DMS114 treated with DMSO at 0.1 percent for 48 hours (cell line): ENCODE data around the gene CDK11A.
"Not testable (repeated sequence)": the region's sequence is repeated elsewhere in the genome, so short reads cannot be mapped to it uniquely, and the experiment has no call there.

Experiments
- DNase-seq: peaks from one replicate; lab custom pipeline; 2025; ENCODE audit not compliant: unreplicated experiment; lab: John Stamatoyannopoulos, UW

CDK11A gene

GRCh38 chr1:1684031-1684681 is 40.0 kb downstream of the CDK11A start:
- DNase-seq = no peak

- DNase-seq = no peak
Measured at GRCh38 chr1:1683104-1683905, 40.9 kb downstream of the CDK11A start.

GRCh38 chr1:1680912-1681273 is 43.3 kb downstream of the CDK11A start:
- DNase-seq = no peak

GRCh38 chr1:1680031-1680911 is 43.9 kb downstream of the CDK11A start:
- DNase-seq = no peak

GRCh38 chr1:1678581-1679380 is 45.4 kb downstream of the CDK11A start:
- DNase-seq = no peak

GRCh38 chr1:1677718-1678580 is 46.2 kb downstream of the CDK11A start:
- no peak for DNase-seq

- not testable (repeated sequence) for DNase-seq
Measured at GRCh38 chr1:1676087-1676486, 48.1 kb downstream of the CDK11A start.

- DNase-seq = not testable (repeated sequence)
Measured at GRCh38 chr1:1675218-1675617, 48.9 kb downstream of the CDK11A start.

GRCh38 chr1:1674806-1675205 is 49.4 kb downstream of the CDK11A start:
- not testable (repeated sequence) for DNase-seq

GRCh38 chr1:1672181-1672965 is 51.8 kb downstream of the CDK11A start:
- no peak for DNase-seq

GRCh38 chr1:1671365-1672119 is 52.6 kb downstream of the CDK11A start:
- DNase-seq = no peak

GRCh38 chr1:1670866-1671265 is 53.3 kb downstream of the CDK11A start:
- DNase-seq = no peak

GRCh38 chr1:1669468-1670440 is 54.4 kb downstream of the CDK11A start:
- DNase-seq = no peak

GRCh38 chr1:1666526-1666925 is 57.6 kb downstream of the CDK11A start:
- DNase-seq = no peak

- no peak for DNase-seq
Measured at GRCh38 chr1:1665815-1666251, 58.3 kb downstream of the CDK11A start.

- DNase-seq = no peak
Measured at GRCh38 chr1:1664941-1665814, 59.0 kb downstream of the CDK11A start.
